OCI-LY7 (cell line): Measurements from ENCODE around the gene ATAD5. TPM values are rescaled to one million over a fixed set of nuclear protein-coding genes. Genes with fewer than 3 reads are reported as not detected.

Source experiments
- BruUV-seq: library from RNA; stranded (reverse); fragments of 400-500 nt; replicated peaks from 2 replicates; lab custom pipeline; 2021; lab: Mats Ljungman, UMichigan
- CTCF ChIA-PET: fragments of 300-600 bp; sonication (Branson Sonifier 250); formaldehyde crosslinking; loops from one replicate; lab custom pipeline; 2022; ENCODE audit warnings: antibody characterized with exemption; ENCODE audit not compliant: unreplicated experiment; lab: Charles Lee
- POLR2A ChIA-PET: fragments of 300-600 bp; sonication (Branson Sonifier 250); formaldehyde crosslinking; loops from one replicate; lab custom pipeline; 2022; ENCODE audit warnings: antibody characterized with exemption; lab: Charles Lee
- DNase-seq: peaks from one replicate; pipeline ENCODE4 v3.0.0-alpha.2; 2015; ENCODE audit warnings: low spot score
- H2AFZ ChIP-seq: fragments of 200-600 bp; sonication (generic), shearing (Covaris generic); 2 replicates; pipeline ENCODE4 v1.6.1; 2014; ENCODE audit warnings: mild to moderate bottlenecking, antibody characterized with exemption, low read length, moderate library complexity
- H3K27ac ChIP-seq: fragments of 200-600 bp; sonication (generic); 2 replicates; pipeline ENCODE4 v1.5.1; 2014; ENCODE audit warnings: mixed run types, low read depth, mild to moderate bottlenecking, moderate library complexity, low read length, inconsistent platforms; ENCODE audit not compliant: poor library complexity, severe bottlenecking
- H3K36me3 ChIP-seq: fragments of 200-600 bp; sonication (generic); 2 replicates; pipeline ENCODE4 v1.6.1; 2014; ENCODE audit warnings: mild to moderate bottlenecking, antibody characterized with exemption, low read length, moderate library complexity, mixed read lengths; ENCODE audit not compliant: insufficient read depth
- H3K4me1 ChIP-seq: fragments of 200-600 bp; sonication (generic); 2 replicates; pipeline ENCODE4 v1.5.1; 2014; ENCODE audit warnings: mild to moderate bottlenecking, low read length; ENCODE audit not compliant: insufficient read depth, poor library complexity, severe bottlenecking
- H3K4me2 ChIP-seq: fragments of 200-600 bp; sonication (generic); 2 replicates; pipeline ENCODE4 v1.6.1; 2014; ENCODE audit warnings: mild to moderate bottlenecking, low read length
- H3K4me3 ChIP-seq: fragments of 200-600 bp; sonication (generic); 2 replicates; pipeline ENCODE4 v1.5.1; 2014; ENCODE audit warnings: mild to moderate bottlenecking, low read depth, low read length; ENCODE audit not compliant: poor library complexity, severe bottlenecking
- H3K79me2 ChIP-seq: fragments of 200-600 bp; sonication (generic); 2 replicates; pipeline ENCODE4 v1.6.1; 2016; ENCODE audit warnings: low read depth, mild to moderate bottlenecking, low read length, moderate library complexity, mixed read lengths; ENCODE audit not compliant: insufficient read depth
- H3K9me2 ChIP-seq: fragments of 200-600 bp; sonication (generic); 2 replicates; pipeline ENCODE4 v1.6.1; 2016; ENCODE audit warnings: mild to moderate bottlenecking, low read length, mixed read lengths; ENCODE audit not compliant: insufficient read depth
- H3K9me3 ChIP-seq: fragments of 200-600 bp; sonication (generic); 2 replicates; pipeline ENCODE4 v1.6.1; 2014; ENCODE audit warnings: mild to moderate bottlenecking, mixed run types, low read length, mixed read lengths
- H4K20me1 ChIP-seq: fragments of 200-600 bp; sonication (generic); 2 replicates; pipeline ENCODE4 v1.6.1; 2014; ENCODE audit warnings: mild to moderate bottlenecking, antibody characterized with exemption, low read length, moderate library complexity, mixed read lengths; ENCODE audit not compliant: insufficient read depth
- EZH2phosphoT487 ChIP-seq: fragments of 200-600 bp; sonication (generic); IDR thresholded peaks from 2 replicates; pipeline ENCODE4 v1.6.1; 2018; ENCODE audit warnings: low read depth, borderline replicate concordance, mild to moderate bottlenecking, mixed run types, antibody characterized with exemption, low read length, moderate library complexity, mixed read lengths
- intact Hi-C: fragments of 100-400 bp; cut with micrococcal nuclease; formaldehyde crosslinking; loops from one replicate; pipeline ENCODE4 v1.10.0; 2022; ENCODE audit not compliant: unreplicated experiment
- total RNA-seq, 2 experiments: library from RNA; depleted of rRNA in 1 of 2; stranded (reverse); fragments of >200 nt in 1 of 2; shearing (Covaris generic) in 1 of 2; gene quantifications; 2 replicates each; pipeline ENCODE4 v1.2.3, GENCODE V29; 2014 to 2022
- TF ChIP-seq, protein P1 (sequence below): fragments of 200-600 bp; sonication (generic); conservative IDR thresholded peaks from 2 replicates; pipeline ENCODE4 v1.5.1; 2014; ENCODE audit warnings: mild to moderate bottlenecking, antibody characterized with exemption, low read length, moderate library complexity, mixed read lengths

Gene ATAD5
- total RNA-seq, 2 experiments from 2014 or later, result 21.4 to 35.9 TPM

- POLR2A ChIA-PET, result interaction anchor here (0.6 to 0.7 kb wide), 5 partner anchors 11 to 777 kb away, joined by 3 to 5 read pairs (median 4); no protein-coding TSS in a partner anchor
- Histone ChIP-seq H3K27ac (peak overlapping the region; percentile 15), H3K9me3 (no peaks in the 10 kb centered on the region), H2AFZ (peak overlapping the region; percentile 73), H3K9me2 (no peaks in the 10 kb centered on the region), H3K4me3 (peak overlapping the region; percentile 93), H3K36me3 (peaks cover 30% of the 10 kb centered on the region), H3K4me1 (peaks cover 25% of the 10 kb centered on the region), H4K20me1 (no peaks in the 10 kb centered on the region), H3K79me2 (peaks cover 26% of the 10 kb centered on the region), H3K4me2 (peak overlapping the region; percentile 86)
- peak; percentile 9 for DNase-seq
- intact Hi-C loops, result no loop called here
- TF ChIP-seq, protein P1, sequence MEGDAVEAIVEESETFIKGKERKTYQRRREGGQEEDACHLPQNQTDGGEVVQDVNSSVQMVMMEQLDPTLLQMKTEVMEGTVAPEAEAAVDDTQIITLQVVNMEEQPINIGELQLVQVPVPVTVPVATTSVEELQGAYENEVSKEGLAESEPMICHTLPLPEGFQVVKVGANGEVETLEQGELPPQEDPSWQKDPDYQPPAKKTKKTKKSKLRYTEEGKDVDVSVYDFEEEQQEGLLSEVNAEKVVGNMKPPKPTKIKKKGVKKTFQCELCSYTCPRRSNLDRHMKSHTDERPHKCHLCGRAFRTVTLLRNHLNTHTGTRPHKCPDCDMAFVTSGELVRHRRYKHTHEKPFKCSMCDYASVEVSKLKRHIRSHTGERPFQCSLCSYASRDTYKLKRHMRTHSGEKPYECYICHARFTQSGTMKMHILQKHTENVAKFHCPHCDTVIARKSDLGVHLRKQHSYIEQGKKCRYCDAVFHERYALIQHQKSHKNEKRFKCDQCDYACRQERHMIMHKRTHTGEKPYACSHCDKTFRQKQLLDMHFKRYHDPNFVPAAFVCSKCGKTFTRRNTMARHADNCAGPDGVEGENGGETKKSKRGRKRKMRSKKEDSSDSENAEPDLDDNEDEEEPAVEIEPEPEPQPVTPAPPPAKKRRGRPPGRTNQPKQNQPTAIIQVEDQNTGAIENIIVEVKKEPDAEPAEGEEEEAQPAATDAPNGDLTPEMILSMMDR, result no peak
- no peak for TF ChIP-seq EZH2phosphoT487
- CTCF ChIA-PET, result no interaction called here
- BruUV-seq, result TSS peak; percentile 84
These were observed 74.0 kb downstream of the ATAD5 start for GRCh38 chr17:30905742-30906100.

DNA sequence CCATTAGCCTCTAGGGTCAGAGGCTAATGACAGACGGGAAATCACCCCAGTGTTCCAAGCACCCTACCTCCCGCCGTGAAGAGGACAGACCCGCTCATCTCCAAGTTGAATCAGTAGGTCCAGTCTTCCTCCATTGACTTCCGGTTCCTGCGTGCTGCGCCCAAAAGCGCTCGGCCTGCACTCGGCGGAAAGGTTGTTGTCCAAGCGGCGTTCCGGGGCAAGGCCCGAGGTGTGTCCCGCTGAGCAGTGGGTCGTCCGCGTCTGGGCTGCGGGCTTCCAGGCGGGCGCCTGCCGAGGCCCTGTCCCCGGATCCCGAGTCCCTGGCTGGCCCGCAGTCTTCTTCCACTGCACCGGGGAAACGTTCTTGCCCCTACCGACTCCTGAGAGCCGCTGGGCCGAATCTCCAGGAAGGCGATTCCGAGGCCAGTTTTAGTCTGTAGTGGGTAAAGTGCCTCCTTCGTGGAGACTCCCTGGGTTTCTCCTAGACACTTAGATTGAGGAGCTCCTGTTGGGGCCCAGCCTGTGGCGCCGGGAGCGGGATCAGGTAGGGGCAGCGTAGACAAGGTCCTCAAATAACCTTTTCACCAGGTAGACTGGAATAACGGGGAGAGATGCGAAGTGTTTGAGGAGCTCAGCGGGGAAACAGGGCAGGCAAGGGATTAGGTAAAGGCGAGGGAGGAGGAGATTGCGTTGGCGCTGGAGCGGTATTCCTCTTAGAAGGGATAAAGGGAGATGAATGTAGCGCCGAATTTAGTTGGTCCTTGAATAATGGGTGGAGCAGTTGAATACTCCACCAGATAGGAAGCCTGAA, 74.5 kb downstream of the ATAD5 start, which contains the start of gene TEFM:
Gene TEFM (minus strand): TSS at position 138 of the 811 bp plus-strand sequence. CDS start 40 bp downstream, at position 98.
- Histone ChIP-seq H3K9me3 (no peaks in the 10 kb centered on the region), H3K4me3 (peak within 1 kb of the TSS; percentile 93), H4K20me1 (no peaks in the 10 kb centered on the region), H3K79me2 (peaks cover 26% of the 10 kb centered on the region), H3K36me3 (peaks cover 24% of the 10 kb centered on the region), H3K9me2 (no peaks in the 10 kb centered on the region), H3K4me2 (peak within 1 kb of the TSS; percentile 86), H3K4me1 (peaks cover 25% of the 10 kb centered on the region), H2AFZ (peak within 1 kb of the TSS; percentile 96), H3K27ac (peak within 1 kb of the TSS; percentile 26)
- DNase-seq, result peak; percentile 91
- POLR2A ChIA-PET, result interaction anchor here (0.5 to 0.9 kb wide), 7 partner anchors 9 to 778 kb away, joined by 3 to 5 read pairs (median 4); no protein-coding TSS in a partner anchor
- TF ChIP-seq EZH2phosphoT487, result no peak
- TF ChIP-seq, protein P1, result no peak
- intact Hi-C loops, result no loop called here
- CTCF ChIA-PET, result no interaction called here
- BruUV-seq, result TSS peak; percentile 70
